DOHH2 (cell line): Measurements from ENCODE around the gene RAB27B.

Experiments
- H3F3A ChIP-seq: fragments of 200-600 bp; sonication (generic), shearing (Covaris generic); 2 replicates; pipeline ENCODE4 v1.6.0; 2016; ENCODE audit warnings: antibody characterized with exemption, mild to moderate bottlenecking; ENCODE audit not compliant: control insufficient read depth, insufficient read depth
- H3K27ac ChIP-seq: fragments of 200-600 bp; sonication (generic); 2 replicates; pipeline ENCODE4 v1.5.1; 2014; ENCODE audit warnings: low read depth, mild to moderate bottlenecking, low read length, moderate library complexity
- H3K27me3 ChIP-seq: fragments of 200-600 bp; sonication (generic); 2 replicates; pipeline ENCODE4 v1.6.1; 2014; ENCODE audit warnings: mild to moderate bottlenecking, low read length, mixed read lengths; ENCODE audit not compliant: control insufficient read depth
- H3K36me3 ChIP-seq: fragments of 200-600 bp; sonication (generic); 2 replicates; pipeline ENCODE4 v1.6.1; 2014; ENCODE audit warnings: mild to moderate bottlenecking, low read length, moderate library complexity, mixed read lengths; ENCODE audit not compliant: control insufficient read depth
- H3K4me1 ChIP-seq: fragments of 200-600 bp; sonication (generic); 2 replicates; pipeline ENCODE4 v1.6.1; 2014; ENCODE audit warnings: mild to moderate bottlenecking, low read length, mixed read lengths; ENCODE audit not compliant: control insufficient read depth
- H3K4me2 ChIP-seq: fragments of 200-600 bp; sonication (generic); 2 replicates; pipeline ENCODE4 v1.6.0; 2014; ENCODE audit warnings: mild to moderate bottlenecking, low read length, moderate library complexity
- H3K4me3 ChIP-seq: fragments of 200-600 bp; sonication (generic); 2 replicates; pipeline ENCODE4 v1.5.1; 2014; ENCODE audit warnings: mild to moderate bottlenecking, low read length, mixed read lengths
- H3K79me2 ChIP-seq: fragments of 200-600 bp; sonication (generic); 2 replicates; pipeline ENCODE4 v1.6.1; 2014; ENCODE audit warnings: mild to moderate bottlenecking, low read length, mixed read lengths; ENCODE audit not compliant: control insufficient read depth
- H3K9me2 ChIP-seq: fragments of 200-600 bp; sonication (generic); replicated peaks from 2 replicates; pipeline ENCODE4 v1.6.1; 2014; ENCODE audit warnings: mild to moderate bottlenecking, low read length, mixed read lengths; ENCODE audit not compliant: control insufficient read depth
- H3K9me3 ChIP-seq: fragments of 200-600 bp; sonication (generic); 2 replicates; pipeline ENCODE4 v1.6.1; 2014; ENCODE audit warnings: antibody characterized with exemption, low read length, mixed read lengths; ENCODE audit not compliant: control insufficient read depth, insufficient read depth
- H4K20me1 ChIP-seq: fragments of 200-600 bp; sonication (generic); 2 replicates; pipeline ENCODE4 v1.6.0; 2014; ENCODE audit warnings: low read depth, mild to moderate bottlenecking, antibody characterized with exemption, low read length, moderate library complexity; ENCODE audit not compliant: control insufficient read depth, insufficient read depth
- EZH2phosphoT487 ChIP-seq: fragments of 200-600 bp; sonication (generic); IDR thresholded peaks from 2 replicates; pipeline ENCODE4 v1.6.1; 2017; ENCODE audit warnings: borderline replicate concordance, mild to moderate bottlenecking, antibody characterized with exemption, low read length, moderate library complexity, mixed read lengths
- TF ChIP-seq, protein P1 (sequence below): fragments of 200-600 bp; sonication (generic); IDR thresholded peaks from one replicate; pipeline ENCODE4 v1.5.1; 2014; ENCODE audit warnings: antibody characterized with exemption, mild to moderate bottlenecking, low read depth, low read length; ENCODE audit not compliant: poor library complexity, severe bottlenecking

RAB27B gene

DNA sequence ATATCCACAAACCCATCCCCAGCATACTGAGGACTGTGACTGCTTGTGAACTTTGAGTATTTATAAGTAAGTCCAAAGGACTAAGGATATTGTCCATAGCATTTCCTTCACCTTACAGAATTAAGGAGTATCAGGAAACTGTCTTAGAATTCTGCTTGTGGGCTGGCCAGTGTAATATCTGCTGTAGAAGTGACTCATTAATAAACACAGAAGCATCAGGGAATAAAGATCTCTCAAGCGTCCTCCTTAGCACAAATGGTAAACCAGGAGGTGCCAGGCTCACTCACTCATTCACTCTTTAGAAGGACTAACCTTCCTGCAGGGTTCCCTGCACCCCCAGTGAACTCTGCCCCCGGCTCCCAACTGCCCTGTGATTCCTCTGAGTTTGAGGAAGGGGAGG, 100.0 kb downstream of the RAB27B start:
- H3K4me3 ChIP-seq = no peak overlapping the region
- no peak for TF ChIP-seq EZH2phosphoT487
- TF ChIP-seq, protein P1, sequence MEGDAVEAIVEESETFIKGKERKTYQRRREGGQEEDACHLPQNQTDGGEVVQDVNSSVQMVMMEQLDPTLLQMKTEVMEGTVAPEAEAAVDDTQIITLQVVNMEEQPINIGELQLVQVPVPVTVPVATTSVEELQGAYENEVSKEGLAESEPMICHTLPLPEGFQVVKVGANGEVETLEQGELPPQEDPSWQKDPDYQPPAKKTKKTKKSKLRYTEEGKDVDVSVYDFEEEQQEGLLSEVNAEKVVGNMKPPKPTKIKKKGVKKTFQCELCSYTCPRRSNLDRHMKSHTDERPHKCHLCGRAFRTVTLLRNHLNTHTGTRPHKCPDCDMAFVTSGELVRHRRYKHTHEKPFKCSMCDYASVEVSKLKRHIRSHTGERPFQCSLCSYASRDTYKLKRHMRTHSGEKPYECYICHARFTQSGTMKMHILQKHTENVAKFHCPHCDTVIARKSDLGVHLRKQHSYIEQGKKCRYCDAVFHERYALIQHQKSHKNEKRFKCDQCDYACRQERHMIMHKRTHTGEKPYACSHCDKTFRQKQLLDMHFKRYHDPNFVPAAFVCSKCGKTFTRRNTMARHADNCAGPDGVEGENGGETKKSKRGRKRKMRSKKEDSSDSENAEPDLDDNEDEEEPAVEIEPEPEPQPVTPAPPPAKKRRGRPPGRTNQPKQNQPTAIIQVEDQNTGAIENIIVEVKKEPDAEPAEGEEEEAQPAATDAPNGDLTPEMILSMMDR = no peak
- no peaks in the 10 kb centered on the region for H3K4me1 ChIP-seq

DNA sequence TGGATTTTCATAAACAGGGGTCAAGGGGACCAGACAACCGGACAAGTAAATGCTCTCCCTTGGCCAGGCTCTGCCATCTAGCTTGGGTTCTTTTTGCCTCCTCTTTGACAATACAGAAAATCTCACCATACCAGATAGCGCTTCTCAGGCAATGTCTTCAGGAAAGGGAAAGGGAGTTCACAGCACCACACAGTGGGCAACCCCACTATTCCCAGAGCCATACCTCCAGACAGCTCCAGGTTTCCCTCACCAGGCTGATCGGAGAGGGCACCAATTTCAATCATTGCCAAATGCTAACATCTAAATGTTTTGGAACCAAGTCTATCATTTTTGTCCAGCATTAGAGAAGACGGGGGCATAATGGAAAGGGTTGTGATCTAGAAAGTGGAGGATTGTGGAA, 102.9 kb downstream of the RAB27B start:
- Histone ChIP-seq H3K27me3 (peaks cover 2% of the 10 kb centered on the region; the same call in 1 of the 2 replicates), H3K79me2 (no peaks in the 10 kb centered on the region), H3K9me3 (no peaks in the 10 kb centered on the region), H4K20me1 (no peaks in the 10 kb centered on the region), H3K4me2 (no peak overlapping the region), H3K9me2 (no peaks in the 10 kb centered on the region), H3K4me3 (no peak overlapping the region), H3K4me1 (no peaks in the 10 kb centered on the region), H3F3A (no peaks in the 10 kb centered on the region), H3K36me3 (no peaks in the 10 kb centered on the region), H3K27ac (no peak overlapping the region)
- TF ChIP-seq EZH2phosphoT487 = no peak
- TF ChIP-seq, protein P1 = no peak

More for the DNA sequence above, 100.0 kb downstream of the RAB27B start:
- no peak overlapping the region for H3K4me2 ChIP-seq
- H4K20me1 ChIP-seq = no peaks in the 10 kb centered on the region
- no peaks in the 10 kb centered on the region for H3K79me2 ChIP-seq
- H3K9me2 ChIP-seq = no peaks in the 10 kb centered on the region
- H3K27me3 ChIP-seq = no peaks in the 10 kb centered on the region
- H3F3A ChIP-seq = no peaks in the 10 kb centered on the region
- no peaks in the 10 kb centered on the region for H3K36me3 ChIP-seq
- no peak overlapping the region for H3K27ac ChIP-seq
- H3K9me3 ChIP-seq = no peaks in the 10 kb centered on the region

DNA sequence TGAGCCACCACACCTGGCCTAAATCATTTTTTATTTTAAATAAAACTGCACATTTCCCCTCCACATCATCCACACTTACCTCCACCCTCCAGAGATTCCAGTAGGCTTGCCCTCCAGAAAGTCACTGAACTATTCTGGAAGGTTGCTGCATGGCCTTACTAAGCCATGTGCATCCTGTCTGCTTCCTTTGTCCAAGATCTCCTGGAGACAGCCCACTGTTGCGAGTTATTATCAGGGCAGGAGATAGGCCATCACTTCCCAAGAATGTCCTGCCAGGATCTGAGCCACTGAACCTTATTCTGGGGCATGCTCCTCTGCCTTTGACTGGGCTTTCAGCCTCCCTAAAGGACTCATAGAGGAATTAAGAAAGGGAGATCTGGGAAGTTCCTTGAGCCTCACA, 104.2 kb downstream of the RAB27B start:
- Histone ChIP-seq H3K4me2 (no peak overlapping the region), H3F3A (no peaks in the 10 kb centered on the region), H3K9me3 (no peaks in the 10 kb centered on the region), H4K20me1 (no peaks in the 10 kb centered on the region), H3K27me3 (peaks cover 2% of the 10 kb centered on the region; the same call in 1 of the 2 replicates), H3K9me2 (no peaks in the 10 kb centered on the region), H3K36me3 (no peaks in the 10 kb centered on the region), H3K4me3 (no peak overlapping the region), H3K79me2 (no peaks in the 10 kb centered on the region), H3K27ac (no peak overlapping the region), H3K4me1 (no peaks in the 10 kb centered on the region)
- no peak for TF ChIP-seq EZH2phosphoT487
- TF ChIP-seq, protein P1 = no peak

DNA sequence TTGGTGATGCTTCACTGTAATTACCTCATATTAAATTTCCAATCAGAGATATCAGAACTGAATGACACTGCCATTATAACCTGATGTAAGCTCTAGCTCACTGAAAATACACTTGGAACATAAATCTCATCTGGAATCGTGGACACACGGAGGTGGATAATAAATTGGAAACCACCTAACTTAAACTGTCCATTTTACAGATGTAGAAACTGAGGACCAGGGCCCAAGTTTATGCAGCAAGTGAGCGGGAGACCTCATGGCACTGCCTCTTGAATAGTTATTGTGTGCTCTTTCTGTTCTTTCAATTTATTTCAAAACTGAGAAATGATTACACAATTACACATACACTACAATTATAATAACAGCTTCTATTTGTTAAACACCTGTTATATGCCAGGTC, 110.2 kb downstream of the RAB27B start:
- peaks cover under 1% of the 10 kb centered on the region; the same call in 1 of the 2 replicates for H3K27me3 ChIP-seq
- no peaks in the 10 kb centered on the region for H3K9me2 ChIP-seq
- no peak for TF ChIP-seq EZH2phosphoT487
- TF ChIP-seq, protein P1 = no peak
- no peaks in the 10 kb centered on the region for H3F3A ChIP-seq
- H4K20me1 ChIP-seq = no peaks in the 10 kb centered on the region
- no peaks in the 10 kb centered on the region for H3K9me3 ChIP-seq
- no peak overlapping the region for H3K4me3 ChIP-seq
- no peaks in the 10 kb centered on the region for H3K79me2 ChIP-seq
- H3K4me2 ChIP-seq = no peak overlapping the region
- H3K27ac ChIP-seq = no peak overlapping the region
- no peaks in the 10 kb centered on the region for H3K36me3 ChIP-seq
- H3K4me1 ChIP-seq = no peaks in the 10 kb centered on the region
